ENCODE data around the gene ROBO1. TPM values are rescaled to one million over a fixed set of nuclear protein-coding genes. Genes with fewer than 3 reads are reported as not detected.
"Not testable (repeated sequence)": the region's sequence is repeated elsewhere in the genome, so short reads cannot be mapped to it uniquely, and the experiment has no call there.

The ROBO1 gene
- total RNA-seq, 2 experiments from 2014 or later: 8.6 to 9.0 TPM

GRCh38 chr3:79809106-79809505, 41.3 kb upstream of the ROBO1 start:
- peaks cover 4% of the 10 kb centered on the region for H3K9me3 Mint-ChIP-seq
- no peaks in the 10 kb centered on the region for H3K27me3 Mint-ChIP-seq
- TF ChIP-seq CTCF (IDR thresholded peaks at IDR 0.05): no peak
- ATAC-seq: no peak
- H3K27ac Mint-ChIP-seq: no peak overlapping the region
- H3K4me3 Mint-ChIP-seq: no peak overlapping the region
- H3K36me3 Mint-ChIP-seq (ENCODE audit: low read depth): no peaks in the 10 kb centered on the region
- POLR2A ChIA-PET: no interaction called here
- no peak for DNase-seq
- H3K4me1 Mint-ChIP-seq (ENCODE audit: low read depth): no peaks in the 10 kb centered on the region
- CTCF ChIA-PET: no interaction called here
- intact Hi-C loops (cut with micrococcal nuclease): no loop called here

GRCh38 chr3:79808515-79808914, 40.7 kb upstream of the ROBO1 start:
- no peak overlapping the region for H3K4me3 Mint-ChIP-seq
- peaks cover 2% of the 10 kb centered on the region for H3K9me3 Mint-ChIP-seq
- ChIA-PET POLR2A (no interaction called here), CTCF (no interaction called here)
- no peaks in the 10 kb centered on the region for H3K27me3 Mint-ChIP-seq
- H3K4me1 Mint-ChIP-seq (ENCODE audit: low read depth): no peaks in the 10 kb centered on the region
- no peak overlapping the region for H3K27ac Mint-ChIP-seq
- H3K36me3 Mint-ChIP-seq (ENCODE audit: low read depth): no peaks in the 10 kb centered on the region
- ATAC-seq: no peak
- intact Hi-C loops (cut with micrococcal nuclease): no loop called here
- no peak for TF ChIP-seq CTCF (IDR thresholded peaks at IDR 0.05)
- no peak for DNase-seq

- H3K4me3 Mint-ChIP-seq; ATAC-seq; DNase-seq; POLR2A ChIA-PET; intact Hi-C loops (cut with micrococcal nuclease); H3K4me1 Mint-ChIP-seq (ENCODE audit: low read depth); H3K27me3 Mint-ChIP-seq; CTCF ChIA-PET; H3K27ac Mint-ChIP-seq; H3K36me3 Mint-ChIP-seq (ENCODE audit: low read depth): not testable (repeated sequence)
- H3K9me3 Mint-ChIP-seq: peaks cover 11% of the 10 kb centered on the region
Observed at GRCh38 chr3:79790177-79790576, 22.4 kb upstream of the ROBO1 start.

- H3K9me3 Mint-ChIP-seq: peaks cover 7% of the 10 kb centered on the region
- H3K4me1 Mint-ChIP-seq (ENCODE audit: low read depth): no peaks in the 10 kb centered on the region
- intact Hi-C loops (cut with micrococcal nuclease): no loop called here
- no peaks in the 10 kb centered on the region for H3K36me3 Mint-ChIP-seq (ENCODE audit: low read depth)
- ChIA-PET POLR2A (no interaction called here), CTCF (no interaction called here)
- H3K4me3 Mint-ChIP-seq: no peak overlapping the region
- no peak for TF ChIP-seq CTCF (IDR thresholded peaks at IDR 0.05)
- DNase-seq (no peak), ATAC-seq (no peak)
- H3K27me3 Mint-ChIP-seq: peaks cover 2% of the 10 kb centered on the region
- no peak overlapping the region for H3K27ac Mint-ChIP-seq
Observed at GRCh38 chr3:79773291-79773690, 5.5 kb upstream of the ROBO1 start.

- Mint-ChIP-seq H3K36me3 (ENCODE audit: low read depth) (no peaks in the 10 kb centered on the region), H3K4me1 (ENCODE audit: low read depth) (no peaks in the 10 kb centered on the region), H3K4me3 (no peak overlapping the region), H3K27me3 (peaks cover 12% of the 10 kb centered on the region), H3K9me3 (peaks cover 7% of the 10 kb centered on the region), H3K27ac (no peak overlapping the region)
- TF ChIP-seq CTCF (IDR thresholded peaks at IDR 0.05): no peak
- intact Hi-C loops (cut with micrococcal nuclease): no loop called here
- ChIA-PET CTCF (no interaction called here), POLR2A (no interaction called here)
- ATAC-seq (no peak), DNase-seq (no peak)
Observed at GRCh38 chr3:79769229-79769628, 1.4 kb upstream of the ROBO1 start.

Data from activated CD8-positive, alpha-beta T cell treated with anti-CD3 and anti-CD28 coated beads for 36 hours (primary cell).